Measurements from ENCODE around the gene VWA5B1.
"Not testable (repeated sequence)": the region's sequence is repeated elsewhere in the genome, so short reads cannot be mapped to it uniquely, and the experiment has no call there.

The VWA5B1 gene

GRCh38 chr1:20290624-20291597 lies at the start of gene VWA5B1:
TSS of gene VWA5B1 (plus strand) at chr1:20290875. CDS start at chr1:20310602, 19,727 bp downstream.
- no peak for DNase-seq

- DNase-seq: no peak
Measured at GRCh38 chr1:20242890-20243479, 47.7 kb upstream of the VWA5B1 start.

- no peak for DNase-seq
Measured at GRCh38 chr1:20248971-20249612, 41.6 kb upstream of the VWA5B1 start.

- DNase-seq: no peak
Measured at GRCh38 chr1:20250340-20250989, 40.2 kb upstream of the VWA5B1 start.

- DNase-seq: no peak
Measured at GRCh38 chr1:20252587-20252986, 38.1 kb upstream of the VWA5B1 start.

- no peak for DNase-seq
Measured at GRCh38 chr1:20255666-20256065, 35.0 kb upstream of the VWA5B1 start.

- no peak for DNase-seq
Measured at GRCh38 chr1:20259646-20260045, 31.0 kb upstream of the VWA5B1 start.

- no peak for DNase-seq
Measured at GRCh38 chr1:20261095-20261494, 29.6 kb upstream of the VWA5B1 start.

GRCh38 chr1:20262810-20263534 lies 27.7 kb upstream of the VWA5B1 start:
- no peak for DNase-seq

GRCh38 chr1:20265250-20265649 lies 25.4 kb upstream of the VWA5B1 start:
- no peak for DNase-seq

GRCh38 chr1:20266141-20266540 lies 24.5 kb upstream of the VWA5B1 start:
- DNase-seq: no peak

GRCh38 chr1:20266642-20267041 lies 24.0 kb upstream of the VWA5B1 start:
- DNase-seq: no peak

GRCh38 chr1:20271498-20272400 lies 18.9 kb upstream of the VWA5B1 start:
- no peak for DNase-seq

GRCh38 chr1:20273716-20274115 lies 17.0 kb upstream of the VWA5B1 start:
- DNase-seq: not testable (repeated sequence)

- no peak for DNase-seq
Measured at GRCh38 chr1:20275319-20275925, 15.3 kb upstream of the VWA5B1 start.

- no peak for DNase-seq
Measured at GRCh38 chr1:20276485-20277159, 14.1 kb upstream of the VWA5B1 start.

- no peak for DNase-seq
Measured at GRCh38 chr1:20278692-20279130, 12.0 kb upstream of the VWA5B1 start.

GRCh38 chr1:20279509-20279908 lies 11.2 kb upstream of the VWA5B1 start:
- no peak for DNase-seq

- DNase-seq: no peak
Measured at GRCh38 chr1:20280341-20280740, 10.3 kb upstream of the VWA5B1 start.

GRCh38 chr1:20280906-20281305 lies 9.8 kb upstream of the VWA5B1 start:
- no peak for DNase-seq

Data from CD4-positive, alpha-beta T cell treated with Interleukin-15 for 1 hour (primary cell).